HepG2 (cell line): Measurements from ENCODE around the gene TMEM135. TPM values are rescaled to one million over a fixed set of nuclear protein-coding genes. Genes with fewer than 3 reads are reported as not detected.

ENCODE experiments used
- ATAC-seq: fragments of 200-7000 bp; cut with Tn5 transposase; 3 replicates; pipeline ENCODE4 v1.9.1; 2020; ENCODE audit warnings: mild to moderate bottlenecking, moderate library complexity
- BruUV-seq: library from RNA; stranded (reverse); fragments of 400-500 nt; replicated peaks from 2 replicates; lab custom pipeline; 2021; lab: Mats Ljungman, UMichigan
- CTCF ChIA-PET: fragments of 300-600 bp; formaldehyde crosslinking; extraction: SDS; loops from one replicate; lab custom pipeline; 2021; ENCODE audit warnings: low total read pairs, inconsistent platforms, low intra/inter-chr PET ratio; lab: Yijun Ruan, JAX
- POLR2A ChIA-PET: fragments of 350-600 bp; sonication (Branson Sonifier 250); formaldehyde crosslinking; loops from one replicate; lab custom pipeline; 2020; ENCODE audit warnings: antibody characterized with exemption, inconsistent platforms; lab: Yijun Ruan, JAX
- DNase-seq: peaks from one replicate; pipeline ENCODE4 v3.0.0-alpha.2; 2015; ENCODE audit warnings: low spot score
- FAIRE-seq: peaks from 3 replicates; lab custom pipeline; 2011; peaks lifted over from hg19 to GRCh38; lab: Jason Lieb, UNC
- H2AFZ ChIP-seq: one replicate; pipeline ENCODE4 v1.6.1; 2011; ENCODE audit warnings: low read length, inconsistent platforms
- H3K27ac ChIP-seq: fragments of 300-600 bp; 3 replicates; pipeline ENCODE4 v1.8.0; 2011; ENCODE audit warnings: mixed run types, mild to moderate bottlenecking, mixed read lengths, low read length, inconsistent platforms; ENCODE audit not compliant: insufficient read depth; ENCODE audit errors: extremely low read length
- H3K27me3 ChIP-seq, 2 experiments: fragments of 200-600 bp in 1 of 2; 2 replicates in 1 of 2; 3 replicates in 1 of 2; pipeline versions ENCODE4 v1.6.0 to v1.8.0; 2011; ENCODE audit warnings: low read length in 2 of 2, mild to moderate bottlenecking in 2 of 2, moderate library complexity in 2 of 2, inconsistent platforms in 1 of 2; ENCODE audit not compliant: insufficient read depth in 2 of 2, control insufficient read depth in 1 of 2
- H3K36me3 ChIP-seq, 2 experiments: fragments of 200-600 bp in 1 of 2; replicated peaks in 1 of 2; 2 replicates in 1 of 2; 3 replicates in 1 of 2; pipeline versions ENCODE4 v1.5.1 to v1.8.0; 2011; ENCODE audit warnings: low read length in 2 of 2, inconsistent platforms in 1 of 2; ENCODE audit not compliant: insufficient read depth in 2 of 2, control insufficient read depth in 1 of 2
- H3K4me1 ChIP-seq: 2 replicates; pipeline ENCODE4 v1.5.1; 2012; ENCODE audit warnings: low read length, inconsistent platforms; ENCODE audit not compliant: insufficient read depth
- H3K4me2 ChIP-seq: 2 replicates; pipeline ENCODE4 v1.6.0; 2011; ENCODE audit warnings: low read depth, low read length, inconsistent platforms
- H3K4me3 ChIP-seq, 3 experiments: fragments of 200-600 bp in 1 of 3; sonication (generic), shearing (Covaris generic) in 1 of 3; replicated peaks in 1 of 3; 2 replicates each; pipeline ENCODE4 v1.5.1; 2011 to 2016; ENCODE audit warnings: low read length in 3 of 3, inconsistent platforms in 2 of 3, low read depth in 2 of 3, mild to moderate bottlenecking in 2 of 3, control low read depth in 1 of 3, mixed read lengths in 1 of 3; ENCODE audit not compliant: insufficient read depth in 1 of 3
- H3K79me2 ChIP-seq: one replicate; pipeline ENCODE4 v1.6.1; 2011; ENCODE audit warnings: low read length, inconsistent platforms; ENCODE audit not compliant: insufficient read depth
- H3K9ac ChIP-seq: 2 replicates; pipeline ENCODE4 v1.6.0; 2011; ENCODE audit warnings: mild to moderate bottlenecking, low read depth, low read length, inconsistent platforms; ENCODE audit not compliant: insufficient read depth
- H3K9me3 ChIP-seq: 2 replicates; pipeline ENCODE4 v1.5.1; 2012; ENCODE audit warnings: mild to moderate bottlenecking, low read length
- H4K20me1 ChIP-seq: 2 replicates; pipeline ENCODE4 v1.6.0; 2011; ENCODE audit warnings: inconsistent platforms, mild to moderate bottlenecking, low read length, moderate library complexity; ENCODE audit not compliant: insufficient read depth
- CCDC6 ChIP-seq: sonication (generic); formaldehyde crosslinking; IDR thresholded peaks from 2 replicates; pipeline ENCODE4 v1.8.1; 2022; ENCODE audit warnings: mild to moderate bottlenecking, missing genetic modification reagents, moderate library complexity
- HNF4A ChIP-seq: sonication (generic); formaldehyde crosslinking; IDR thresholded peaks from 2 replicates; pipeline ENCODE4 v1.4.0; 2020; ENCODE audit warnings: missing genetic modification reagents
- IKZF4 ChIP-seq: sonication (generic); formaldehyde crosslinking; IDR thresholded peaks from 2 replicates; pipeline ENCODE4 v1.5.1; 2020; ENCODE audit warnings: borderline replicate concordance, mild to moderate bottlenecking, low read depth, missing genetic modification reagents; ENCODE audit errors: not compliant biosample characterization
- MTA3 ChIP-seq: sonication (generic); formaldehyde crosslinking; IDR thresholded peaks from 2 replicates; pipeline ENCODE4 v1.4.0; 2020; ENCODE audit warnings: missing genetic modification reagents
- NFE2L2 ChIP-seq: fragments of 150-350 bp; IDR thresholded peaks from 2 replicates; pipeline ENCODE4 v1.6.1; 2014; ENCODE audit warnings: low read length
- SRSF4 ChIP-seq: fragments of 200-400 bp; formaldehyde crosslinking; IDR thresholded peaks from one replicate; pipeline ENCODE4 v1.6.1; 2018; ENCODE audit warnings: mild to moderate bottlenecking, low read depth, low read length, moderate library complexity; ENCODE audit not compliant: poor library complexity, severe bottlenecking
- STAT5B ChIP-seq: sonication (generic); formaldehyde crosslinking; IDR thresholded peaks from 2 replicates; pipeline ENCODE4 v1.4.0; 2020; ENCODE audit warnings: missing genetic modification reagents
- TBX2 ChIP-seq: sonication (generic); formaldehyde crosslinking; IDR thresholded peaks from 2 replicates; pipeline ENCODE4 v1.5.0; 2020; ENCODE audit warnings: missing genetic modification reagents, mild to moderate bottlenecking, borderline replicate concordance
- YEATS4 ChIP-seq: sonication (generic); formaldehyde crosslinking; IDR thresholded peaks from 2 replicates; pipeline ENCODE4 v1.4.0; 2020; ENCODE audit warnings: missing genetic modification reagents, borderline replicate concordance
- ZNF24 ChIP-seq: fragments of 450-650 bp; IDR thresholded peaks from 2 replicates; pipeline ENCODE4 v1.6.1; 2017; ENCODE audit warnings: antibody characterized with exemption, mild to moderate bottlenecking
- WGBS: methylation state at CpG from one replicate; pipeline ENCODE4 v1.1.6; 2017; ENCODE audit warnings: low lambda C conversion rate; 5-methylcytosine and 5-hydroxymethylcytosine counted together
- in situ Hi-C: cut with HindIII; loops from 2 replicates; pipeline ENCODE4 v1.10.0; 2017; ENCODE audit warnings: low pct_unique_long_range_greater_than_20kb; ENCODE audit not compliant: extremely low pct_ligation_motif_present
- intact Hi-C: fragments of 100-400 bp; cut with micrococcal nuclease; formaldehyde crosslinking; loops from one replicate; pipeline ENCODE4 v1.10.0; 2022; ENCODE audit not compliant: unreplicated experiment
- polyA plus RNA-seq, 8 experiments: library from polyadenylated mRNA; depleted of rRNA in 3 of 8; stranded (reverse) in 7 of 8; unstranded in 1 of 8; fragments of >200 nt; fragmentation: Illumina TruSeq in 4 of 8; extraction: Trizol in 4 of 8; gene quantifications; 2 replicates each; pipeline versions ENCODE4 v1.2.1 to v1.2.3, GENCODE V29; 2011 to 2016; ENCODE audit warnings: low read depth in 4 of 8, missing spikeins in 1 of 8, mixed read lengths in 1 of 8; ENCODE audit not compliant: insufficient read depth in 1 of 8
- total RNA-seq, 5 experiments: library from RNA; depleted of rRNA; stranded (reverse); fragments of >200 nt; fragmentation: Illumina TruSeq; extraction: Trizol; gene quantifications; 2 replicates each; pipeline ENCODE4 v1.2.3, GENCODE V29; 2016; ENCODE audit warnings: low read depth in 1 of 5
- TF ChIP-seq, protein P1 (sequence below): sonication (generic); IDR thresholded peaks from 2 replicates; pipeline ENCODE4 v1.6.1; 2016; ENCODE audit warnings: low read depth, borderline replicate concordance
- TF ChIP-seq, protein P2 (sequence below): sonication (generic); formaldehyde crosslinking; IDR thresholded peaks from 2 replicates; pipeline ENCODE4 v1.5.0; 2020; ENCODE audit warnings: mild to moderate bottlenecking, missing genetic modification reagents, borderline replicate concordance
- TF ChIP-seq, protein P3 (sequence below): sonication (generic); formaldehyde crosslinking; IDR thresholded peaks from 2 replicates; pipeline ENCODE4 v1.4.0; 2020; ENCODE audit warnings: missing genetic modification reagents
- TF ChIP-seq, protein P4 (sequence below): sonication (generic); formaldehyde crosslinking; IDR thresholded peaks from 2 replicates; pipeline ENCODE4 v1.4.0; 2020; ENCODE audit warnings: missing genetic modification reagents, mild to moderate bottlenecking, borderline replicate concordance

Gene TMEM135
- total and polyA plus RNA-seq, 2 of the 13 experiments (the other 11 are each of a cell fraction or from before 2014, with no cell fraction given) = 36.6 to 88.9 TPM

DNA sequence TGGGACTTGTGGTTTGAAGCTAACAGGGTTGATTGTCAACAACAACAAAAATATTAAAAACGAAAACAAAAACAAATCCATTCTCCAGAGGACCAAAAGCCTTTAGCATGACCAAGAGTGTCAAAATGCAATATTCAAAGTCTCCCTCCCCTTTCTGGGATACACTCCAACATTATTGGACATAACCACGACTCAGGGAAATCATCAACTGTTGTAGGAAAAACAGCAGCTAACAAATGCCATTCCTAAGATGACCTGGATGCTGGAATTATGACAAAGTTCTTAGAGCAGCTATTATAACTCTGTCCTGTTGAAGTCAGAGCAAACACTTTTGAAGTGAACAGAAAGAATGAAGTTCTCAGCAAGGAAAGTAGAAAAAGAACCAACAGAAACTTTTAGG, 143.0 kb downstream of the TMEM135 start (continued):
- TF ChIP-seq ZNF24 (no peak), HNF4A (CRISPR knock-in tag) (no peak), CCDC6 (CRISPR knock-in tag) (no peak), MTA3 (no peak), SRSF4 (no peak)

DNA sequence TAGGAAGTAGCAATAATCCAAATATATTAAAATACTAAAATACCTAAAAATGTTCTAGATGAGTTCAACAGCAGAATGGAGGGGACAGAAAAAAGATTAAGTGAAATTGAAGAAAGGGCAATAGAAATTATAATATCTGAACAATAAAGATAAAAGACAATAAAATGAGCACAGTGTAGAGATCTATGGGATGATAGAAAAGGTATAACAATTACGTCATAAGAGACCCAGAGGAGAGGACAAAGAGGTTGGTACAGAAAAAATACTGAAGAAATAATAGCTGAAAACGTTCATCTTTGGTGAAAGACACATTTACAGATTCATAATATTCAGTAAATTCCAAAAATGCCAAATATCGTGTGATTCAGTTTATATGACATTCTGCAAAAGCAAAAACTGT, 143.4 kb downstream of the TMEM135 start:
- Histone ChIP-seq H3K36me3 (peaks cover 3 to 23% of the 10 kb centered on the region in 2 experiments; a peak in 3 of 5 replicates), H3K4me1 (peaks cover 15% of the 10 kb centered on the region), H3K27me3 (no peaks in the 10 kb centered on the region), H3K27ac (no peak overlapping the region), H3K4me3 (no peak overlapping the region), H4K20me1 (no peaks in the 10 kb centered on the region), H3K9ac (no peak overlapping the region), H3K79me2 (peaks cover 12% of the 10 kb centered on the region), H2AFZ (no peak overlapping the region), H3K4me2 (no peak overlapping the region), H3K9me3 (no peaks in the 10 kb centered on the region)
- ATAC-seq = no peak
- in situ Hi-C loops = no loop called here
- DNase-seq = no peak
- FAIRE-seq = no peak
- intact Hi-C loops = loop anchor here (10.0 kb wide), 1 partner anchor 104 kb away; no protein-coding TSS in a partner anchor
- 84% methylated on average over 3 of the region's 3 CpGs for WGBS
- ChIA-PET CTCF (no interaction called here), POLR2A (no interaction called here)
- TSS peak; percentile 16 for BruUV-seq
- TF ChIP-seq, protein P1, sequence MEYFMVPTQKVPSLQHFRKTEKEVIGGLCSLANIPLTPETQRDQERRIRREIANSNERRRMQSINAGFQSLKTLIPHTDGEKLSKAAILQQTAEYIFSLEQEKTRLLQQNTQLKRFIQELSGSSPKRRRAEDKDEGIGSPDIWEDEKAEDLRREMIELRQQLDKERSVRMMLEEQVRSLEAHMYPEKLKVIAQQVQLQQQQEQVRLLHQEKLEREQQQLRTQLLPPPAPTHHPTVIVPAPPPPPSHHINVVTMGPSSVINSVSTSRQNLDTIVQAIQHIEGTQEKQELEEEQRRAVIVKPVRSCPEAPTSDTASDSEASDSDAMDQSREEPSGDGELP = no peak
- TF ChIP-seq YEATS4 (CRISPR knock-in tag) (no peak), NFE2L2 (no peak), STAT5B (no peak), TBX2 (no peak), IKZF4 (CRISPR knock-in tag) (no peak)
- TF ChIP-seq, protein P2, sequence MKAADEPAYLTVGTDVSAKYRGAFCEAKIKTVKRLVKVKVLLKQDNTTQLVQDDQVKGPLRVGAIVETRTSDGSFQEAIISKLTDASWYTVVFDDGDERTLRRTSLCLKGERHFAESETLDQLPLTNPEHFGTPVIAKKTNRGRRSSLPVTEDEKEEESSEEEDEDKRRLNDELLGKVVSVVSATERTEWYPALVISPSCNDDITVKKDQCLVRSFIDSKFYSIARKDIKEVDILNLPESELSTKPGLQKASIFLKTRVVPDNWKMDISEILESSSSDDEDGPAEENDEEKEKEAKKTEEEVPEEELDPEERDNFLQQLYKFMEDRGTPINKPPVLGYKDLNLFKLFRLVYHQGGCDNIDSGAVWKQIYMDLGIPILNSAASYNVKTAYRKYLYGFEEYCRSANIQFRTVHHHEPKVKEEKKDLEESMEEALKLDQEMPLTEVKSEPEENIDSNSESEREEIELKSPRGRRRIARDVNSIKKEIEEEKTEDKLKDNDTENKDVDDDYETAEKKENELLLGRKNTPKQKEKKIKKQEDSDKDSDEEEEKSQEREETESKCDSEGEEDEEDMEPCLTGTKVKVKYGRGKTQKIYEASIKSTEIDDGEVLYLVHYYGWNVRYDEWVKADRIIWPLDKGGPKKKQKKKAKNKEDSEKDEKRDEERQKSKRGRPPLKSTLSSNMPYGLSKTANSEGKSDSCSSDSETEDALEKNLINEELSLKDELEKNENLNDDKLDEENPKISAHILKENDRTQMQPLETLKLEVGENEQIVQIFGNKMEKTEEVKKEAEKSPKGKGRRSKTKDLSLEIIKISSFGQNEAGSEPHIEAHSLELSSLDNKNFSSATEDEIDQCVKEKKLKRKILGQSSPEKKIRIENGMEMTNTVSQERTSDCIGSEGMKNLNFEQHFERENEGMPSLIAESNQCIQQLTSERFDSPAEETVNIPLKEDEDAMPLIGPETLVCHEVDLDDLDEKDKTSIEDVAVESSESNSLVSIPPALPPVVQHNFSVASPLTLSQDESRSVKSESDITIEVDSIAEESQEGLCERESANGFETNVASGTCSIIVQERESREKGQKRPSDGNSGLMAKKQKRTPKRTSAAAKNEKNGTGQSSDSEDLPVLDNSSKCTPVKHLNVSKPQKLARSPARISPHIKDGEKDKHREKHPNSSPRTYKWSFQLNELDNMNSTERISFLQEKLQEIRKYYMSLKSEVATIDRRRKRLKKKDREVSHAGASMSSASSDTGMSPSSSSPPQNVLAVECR = no peak
- TF ChIP-seq, protein P3, sequence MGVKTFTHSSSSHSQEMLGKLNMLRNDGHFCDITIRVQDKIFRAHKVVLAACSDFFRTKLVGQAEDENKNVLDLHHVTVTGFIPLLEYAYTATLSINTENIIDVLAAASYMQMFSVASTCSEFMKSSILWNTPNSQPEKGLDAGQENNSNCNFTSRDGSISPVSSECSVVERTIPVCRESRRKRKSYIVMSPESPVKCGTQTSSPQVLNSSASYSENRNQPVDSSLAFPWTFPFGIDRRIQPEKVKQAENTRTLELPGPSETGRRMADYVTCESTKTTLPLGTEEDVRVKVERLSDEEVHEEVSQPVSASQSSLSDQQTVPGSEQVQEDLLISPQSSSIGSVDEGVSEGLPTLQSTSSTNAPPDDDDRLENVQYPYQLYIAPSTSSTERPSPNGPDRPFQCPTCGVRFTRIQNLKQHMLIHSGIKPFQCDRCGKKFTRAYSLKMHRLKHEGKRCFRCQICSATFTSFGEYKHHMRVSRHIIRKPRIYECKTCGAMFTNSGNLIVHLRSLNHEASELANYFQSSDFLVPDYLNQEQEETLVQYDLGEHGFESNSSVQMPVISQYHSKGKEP = no peak
- TF ChIP-seq, protein P4, sequence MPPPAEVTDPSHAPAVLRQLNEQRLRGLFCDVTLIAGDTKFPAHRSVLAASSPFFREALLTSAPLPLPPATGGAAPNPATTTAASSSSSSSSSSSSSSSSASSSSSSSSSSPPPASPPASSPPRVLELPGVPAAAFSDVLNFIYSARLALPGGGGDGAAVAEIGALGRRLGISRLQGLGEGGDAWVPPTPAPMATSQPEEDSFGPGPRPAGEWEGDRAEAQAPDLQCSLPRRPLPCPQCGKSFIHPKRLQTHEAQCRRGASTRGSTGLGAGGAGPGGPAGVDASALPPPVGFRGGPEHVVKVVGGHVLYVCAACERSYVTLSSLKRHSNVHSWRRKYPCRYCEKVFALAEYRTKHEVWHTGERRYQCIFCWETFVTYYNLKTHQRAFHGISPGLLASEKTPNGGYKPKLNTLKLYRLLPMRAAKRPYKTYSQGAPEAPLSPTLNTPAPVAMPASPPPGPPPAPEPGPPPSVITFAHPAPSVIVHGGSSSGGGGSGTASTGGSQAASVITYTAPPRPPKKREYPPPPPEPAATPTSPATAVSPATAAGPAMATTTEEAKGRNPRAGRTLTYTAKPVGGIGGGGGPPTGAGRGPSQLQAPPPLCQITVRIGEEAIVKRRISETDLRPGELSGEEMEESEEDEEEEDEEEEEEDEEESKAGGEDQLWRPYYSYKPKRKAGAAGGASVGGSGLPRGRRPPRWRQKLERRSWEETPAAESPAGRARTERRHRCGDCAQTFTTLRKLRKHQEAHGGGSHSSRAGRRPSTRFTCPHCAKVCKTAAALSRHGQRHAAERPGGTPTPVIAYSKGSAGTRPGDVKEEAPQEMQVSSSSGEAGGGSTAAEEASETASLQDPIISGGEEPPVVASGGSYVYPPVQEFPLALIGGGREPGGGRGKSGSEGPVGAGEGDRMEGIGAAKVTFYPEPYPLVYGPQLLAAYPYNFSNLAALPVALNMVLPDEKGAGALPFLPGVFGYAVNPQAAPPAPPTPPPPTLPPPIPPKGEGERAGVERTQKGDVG (CRISPR knock-in tag) = no peak
